ENCODE results near the gene MUC2. TPM values are rescaled to one million over a fixed set of nuclear protein-coding genes. Genes with fewer than 3 reads are reported as not detected.

Gene MUC2
- total and polyA plus RNA-seq, 2 of the 13 experiments (the other 11 are each of a cell fraction or from before 2014, with no cell fraction given) = not detected

- ATAC-seq (no peak), DNase-seq (ENCODE audit: low spot score) (no peak), FAIRE-seq (no peak)
- no TSS peak for BruUV-seq (replicated peaks)
- no peak overlapping the region for H3K4me3 ChIP-seq (replicated peaks in 1 of 3; ENCODE audit: insufficient read depth in 1 of 3, low read depth in 2 of 3, low read length in 3 of 3)
- peak; percentile 74 for TF ChIP-seq HNRNPL (IDR thresholded peaks at IDR 0.05; ENCODE audit: low read depth, low read length)
- no peak for TF ChIP-seq CAMTA2 (CRISPR knock-in tag; IDR thresholded peaks at IDR 0.05; ENCODE audit: borderline replicate concordance)
- peaks cover 20% of the 10 kb centered on the region for H3K4me1 ChIP-seq (ENCODE audit: insufficient read depth, low read length)
- H3K4me2 ChIP-seq (ENCODE audit: low read depth, low read length) = no peak overlapping the region
- no peaks in the 10 kb centered on the region for H3K79me2 ChIP-seq (ENCODE audit: insufficient read depth, low read length)
- H3K27ac ChIP-seq (ENCODE audit: extremely low read length, insufficient read depth, low read length) = no peak overlapping the region
- 44% methylated on average over 9 of the region's 18 CpGs for WGBS (ENCODE audit: low lambda C conversion rate)
- H3K27me3 ChIP-seq (ENCODE audit: control insufficient read depth in 1 of 2, insufficient read depth in 2 of 2, low read length in 2 of 2) = peaks cover 13 to 38% of the 10 kb centered on the region in 2 experiments; a peak in 4 of 5 replicates
- no peaks in the 10 kb centered on the region for H3K9me3 ChIP-seq (ENCODE audit: low read length)
- intact Hi-C loops (cut with micrococcal nuclease; ENCODE audit: unreplicated experiment) = no loop called here
- in situ Hi-C loops (cut with HindIII; ENCODE audit: extremely low pct_ligation_motif_present, low pct_unique_long_range_greater_than_20kb) = no loop called here
- no peak overlapping the region for H3K9ac ChIP-seq (ENCODE audit: insufficient read depth, low read depth, low read length)
- H4K20me1 ChIP-seq (ENCODE audit: insufficient read depth, low read length) = no peaks in the 10 kb centered on the region
- no peaks in the 10 kb centered on the region for H3K36me3 ChIP-seq (replicated peaks in 1 of 2; ENCODE audit: control insufficient read depth in 1 of 2, insufficient read depth in 2 of 2, low read length in 2 of 2)
- H2AFZ ChIP-seq (ENCODE audit: low read length) = no peak overlapping the region
- CTCF ChIA-PET (ENCODE audit: low intra/inter-chr PET ratio, low total read pairs) = no interaction called here
- POLR2A ChIA-PET = no interaction called here
These were observed 1.5 kb downstream of the MUC2 start for GRCh38 chr11:1076061-1076665.

- WGBS (ENCODE audit: low lambda C conversion rate) = no CpG with 5 or more reads among the region's 11 CpGs
- intact Hi-C loops (cut with micrococcal nuclease; ENCODE audit: unreplicated experiment) (no loop called here), in situ Hi-C loops (cut with HindIII; ENCODE audit: extremely low pct_ligation_motif_present, low pct_unique_long_range_greater_than_20kb) (no loop called here)
- DNase-seq (ENCODE audit: low spot score) (no peak), ATAC-seq (no peak), FAIRE-seq (no peak)
- no peaks in the 10 kb centered on the region for H3K79me2 ChIP-seq (ENCODE audit: insufficient read depth, low read length)
- H3K4me3 ChIP-seq (replicated peaks in 1 of 3; ENCODE audit: insufficient read depth in 1 of 3, low read depth in 2 of 3, low read length in 3 of 3) = no peak overlapping the region
- TF ChIP-seq DR1 (CRISPR knock-in tag; IDR thresholded peaks at IDR 0.05) = no peak
- TF ChIP-seq PRPF4 (IDR thresholded peaks at IDR 0.05; ENCODE audit: low read depth, low read length, poor library complexity, severe bottlenecking) = no peak
- no peak for TF ChIP-seq TRIM24 (CRISPR knock-in tag; IDR thresholded peaks at IDR 0.05)
- no peak for TF ChIP-seq IRF1 (CRISPR knock-in tag; IDR thresholded peaks at IDR 0.05; ENCODE audit: low read depth)
- no peak for TF ChIP-seq KDM5B (CRISPR knock-in tag; IDR thresholded peaks at IDR 0.05; ENCODE audit: borderline replicate concordance)
- TF ChIP-seq ZNF501 (CRISPR knock-in tag; IDR thresholded peaks at IDR 0.05) = no peak
- TF ChIP-seq MTERF4 (CRISPR knock-in tag; IDR thresholded peaks at IDR 0.05) = no peak
- TF ChIP-seq ZNF605 (CRISPR knock-in tag; IDR thresholded peaks at IDR 0.05) = no peak
- TF ChIP-seq ZNF724P (CRISPR knock-in tag; IDR thresholded peaks at IDR 0.05; ENCODE audit: borderline replicate concordance) = no peak
- no peak for TF ChIP-seq ZNF264 (CRISPR knock-in tag; IDR thresholded peaks at IDR 0.05)
- no peak for TF ChIP-seq MZF1 (CRISPR knock-in tag; IDR thresholded peaks at IDR 0.05; ENCODE audit: borderline replicate concordance)
- no peak for TF ChIP-seq CHD2 (IDR thresholded peaks at IDR 0.05; ENCODE audit: low read depth, low read length)
- no peak for TF ChIP-seq ZNF850 (CRISPR knock-in tag; conservative IDR thresholded peaks at IDR 0.05)
- TF ChIP-seq HOXA3 (CRISPR knock-in tag; IDR thresholded peaks at IDR 0.05) = no peak
- no peak for TF ChIP-seq FOXA3 (CRISPR knock-in tag; IDR thresholded peaks at IDR 0.05)
- no peak for TF ChIP-seq TCF7 (IDR thresholded peaks at IDR 0.05; ENCODE audit: low read depth)
- no peak for TF ChIP-seq HES4 (CRISPR knock-in tag; IDR thresholded peaks at IDR 0.05; ENCODE audit: borderline replicate concordance)
- H3K9ac ChIP-seq (ENCODE audit: insufficient read depth, low read depth, low read length) = no peak overlapping the region
- H3K9me3 ChIP-seq (ENCODE audit: low read length) = no peaks in the 10 kb centered on the region
- no peak overlapping the region for H3K27ac ChIP-seq (ENCODE audit: extremely low read length, insufficient read depth, low read length)
- H3K4me1 ChIP-seq (ENCODE audit: insufficient read depth, low read length) = peaks cover 20% of the 10 kb centered on the region
- H3K27me3 ChIP-seq (ENCODE audit: control insufficient read depth in 1 of 2, insufficient read depth in 2 of 2, low read length in 2 of 2) = peaks cover 11 to 37% of the 10 kb centered on the region in 2 experiments; a peak in 4 of 5 replicates
- BruUV-seq (replicated peaks) = no TSS peak
- ChIA-PET CTCF (ENCODE audit: low intra/inter-chr PET ratio, low total read pairs) (no interaction called here), POLR2A (no interaction called here)
- H2AFZ ChIP-seq (ENCODE audit: low read length) = no peak overlapping the region
- no peaks in the 10 kb centered on the region for H3K36me3 ChIP-seq (replicated peaks in 1 of 2; ENCODE audit: control insufficient read depth in 1 of 2, insufficient read depth in 2 of 2, low read length in 2 of 2)
- H3K4me2 ChIP-seq (ENCODE audit: low read depth, low read length) = no peak overlapping the region
- no peaks in the 10 kb centered on the region for H4K20me1 ChIP-seq (ENCODE audit: insufficient read depth, low read length)
These were observed 2.4 kb downstream of the MUC2 start for GRCh38 chr11:1077033-1077416.

Data from HepG2 (cell line).